NCI-H2107 (cell line): ENCODE results near the gene RPS6KA5.
"Not testable (repeated sequence)": the region's sequence is repeated elsewhere in the genome, so short reads cannot be mapped to it uniquely, and the experiment has no call there.

Experiments used
- DNase-seq: peaks from one replicate; lab custom pipeline; 2025; lab: John Stamatoyannopoulos, UW

The RPS6KA5 gene

DNA sequence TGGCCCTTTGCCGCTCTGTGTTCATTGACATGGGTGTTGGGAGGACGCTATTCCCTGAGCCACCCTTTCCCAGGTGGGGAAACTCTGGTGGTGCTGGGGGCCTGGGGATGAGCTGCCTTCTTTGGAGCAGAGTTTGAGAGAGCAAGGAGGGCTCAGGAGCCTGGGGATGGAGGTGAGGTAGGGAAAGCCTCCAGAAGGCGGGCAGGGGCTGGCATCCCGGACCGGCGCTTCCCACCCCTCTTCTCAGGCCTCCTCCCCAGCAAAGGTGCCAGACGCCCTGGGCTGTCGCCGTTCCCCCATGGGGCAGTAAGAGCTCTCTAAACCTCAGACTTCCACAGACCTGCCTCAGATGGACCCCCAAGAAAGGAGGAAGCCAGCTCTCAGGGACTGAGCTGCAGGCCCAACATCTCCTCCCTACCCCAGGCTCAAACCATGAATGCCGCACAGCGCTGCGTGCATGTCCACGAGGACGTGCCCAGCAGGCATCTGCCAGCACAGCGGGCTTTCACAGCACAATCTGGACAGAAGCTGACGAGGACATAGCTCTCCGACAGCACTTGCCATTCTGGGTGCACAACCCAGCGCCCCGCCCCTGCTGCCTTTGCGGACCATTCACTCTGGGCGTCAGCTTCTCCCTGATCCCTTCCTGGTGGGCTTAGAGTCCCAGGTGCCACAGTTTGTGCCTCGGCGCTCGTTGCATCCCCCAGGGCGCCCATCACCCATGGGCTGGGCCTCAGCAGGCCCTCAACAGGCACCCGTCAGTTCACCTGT lies 229.3 kb downstream of the RPS6KA5 start:
- DNase-seq: no peak

DNA sequence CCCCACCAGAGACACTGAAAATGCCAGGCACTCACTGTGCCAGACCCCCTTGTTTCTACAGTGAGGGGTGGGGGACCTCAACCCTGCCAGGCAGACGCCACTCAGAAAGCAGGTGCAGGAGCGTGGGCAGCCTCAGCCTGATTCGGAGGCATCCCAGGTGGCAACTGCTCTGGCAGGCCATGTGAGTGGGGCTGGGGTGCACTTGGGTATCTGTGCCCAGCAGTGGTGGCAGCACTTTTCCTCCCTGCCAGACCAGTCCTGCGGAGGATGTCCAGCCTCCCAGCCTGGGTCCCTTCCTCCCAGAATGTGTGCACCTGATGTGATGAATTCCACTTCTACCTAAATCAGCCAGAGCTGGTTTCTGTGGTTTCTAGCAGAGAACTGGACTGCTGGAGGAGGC lies 230.8 kb downstream of the RPS6KA5 start:
- DNase-seq: no peak

DNA sequence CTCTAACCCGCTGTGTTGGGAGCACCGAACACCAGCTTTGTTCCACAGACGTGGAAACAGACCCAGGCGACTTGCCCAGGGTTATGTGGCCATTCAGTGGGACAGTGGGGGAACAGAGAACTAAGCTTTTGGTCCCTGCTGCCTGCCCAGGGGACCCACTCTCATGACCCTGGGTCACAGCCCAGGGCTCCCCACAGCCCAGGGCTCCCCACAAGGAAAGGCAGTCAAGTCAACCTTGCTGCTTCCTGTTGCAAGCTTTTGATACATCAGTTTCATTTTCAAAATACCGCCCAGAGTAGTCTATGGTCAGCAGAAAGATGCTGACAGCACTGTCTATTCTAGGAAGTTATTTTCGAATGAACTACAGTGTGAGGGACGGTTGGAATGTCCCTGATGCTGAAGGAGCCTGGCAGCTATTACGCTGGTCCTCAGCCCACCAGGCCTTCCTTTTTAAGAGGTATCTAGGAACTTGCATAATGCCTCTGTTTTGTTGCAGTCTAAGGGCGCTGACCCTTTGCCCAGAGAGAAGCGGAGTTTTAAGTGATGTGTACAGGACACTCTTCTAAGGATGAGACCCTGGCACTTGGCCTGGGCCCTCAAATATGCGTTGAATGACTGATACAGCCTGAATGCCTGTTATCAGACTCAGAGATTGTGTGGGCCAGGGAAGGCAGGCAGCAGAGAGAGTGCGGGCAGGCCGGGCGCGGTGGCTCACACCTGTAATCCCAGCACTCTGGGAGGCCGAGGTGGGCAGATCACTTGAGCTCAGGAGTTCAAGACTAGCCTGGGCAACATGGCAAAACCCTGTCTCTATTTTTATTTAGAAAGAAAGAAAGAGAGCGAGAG lies 231.6 kb downstream of the RPS6KA5 start:
- no peak for DNase-seq

DNA sequence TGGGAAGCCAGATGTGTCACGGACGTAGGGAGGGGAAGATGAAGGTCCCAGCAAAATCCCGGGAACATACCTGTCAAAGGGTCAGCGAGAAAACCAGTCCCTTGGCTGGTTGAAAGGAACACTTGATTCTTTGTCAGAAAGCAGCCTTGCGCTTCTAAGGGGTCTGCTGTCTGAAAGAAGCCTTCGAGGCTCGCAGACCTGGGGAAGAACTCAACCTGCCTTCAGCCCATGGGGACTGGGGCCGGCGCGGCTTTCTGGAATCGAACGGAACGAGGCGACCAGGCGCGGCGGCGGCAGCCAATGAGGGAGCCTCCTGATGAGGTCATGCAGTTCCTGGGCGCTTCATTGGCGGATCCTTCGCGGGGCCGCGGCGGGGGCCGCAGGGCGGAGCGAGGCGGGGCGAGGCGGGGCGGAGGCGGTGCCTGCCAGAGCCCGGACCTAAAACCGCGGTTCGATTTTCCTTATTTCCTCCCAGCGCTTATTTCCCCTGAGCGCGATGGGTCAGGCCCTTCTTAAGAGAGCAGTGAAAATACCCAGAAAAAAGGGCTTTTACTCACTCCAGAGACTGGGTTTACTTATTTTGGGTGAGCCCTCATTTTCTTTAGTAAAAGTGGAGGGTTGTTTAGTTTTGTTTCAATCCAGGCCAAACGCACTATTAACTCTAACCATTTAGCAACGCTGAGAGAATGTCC lies 232.4 kb downstream of the RPS6KA5 start:
- DNase-seq: no peak

DNA sequence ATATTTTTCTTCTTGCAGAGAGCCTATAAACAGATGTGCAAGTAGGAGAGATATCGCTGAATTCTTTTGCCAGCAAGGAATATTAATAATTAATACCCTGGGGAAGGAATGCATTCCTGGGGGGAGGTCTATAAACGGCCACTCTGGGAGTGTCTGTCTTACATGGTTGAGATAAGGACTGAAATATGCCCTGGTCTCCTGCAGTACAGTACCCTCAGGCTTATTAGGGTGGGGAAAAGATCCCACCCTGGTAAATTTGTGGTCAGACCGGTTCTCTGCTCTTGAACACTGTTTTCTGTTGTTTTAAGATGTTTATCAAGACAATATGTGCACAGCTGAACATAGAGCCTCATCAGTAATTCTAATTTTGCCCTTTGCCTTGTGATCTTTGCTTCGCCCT lies 236.9 kb downstream of the RPS6KA5 start:
- not testable (repeated sequence) for DNase-seq

DNA sequence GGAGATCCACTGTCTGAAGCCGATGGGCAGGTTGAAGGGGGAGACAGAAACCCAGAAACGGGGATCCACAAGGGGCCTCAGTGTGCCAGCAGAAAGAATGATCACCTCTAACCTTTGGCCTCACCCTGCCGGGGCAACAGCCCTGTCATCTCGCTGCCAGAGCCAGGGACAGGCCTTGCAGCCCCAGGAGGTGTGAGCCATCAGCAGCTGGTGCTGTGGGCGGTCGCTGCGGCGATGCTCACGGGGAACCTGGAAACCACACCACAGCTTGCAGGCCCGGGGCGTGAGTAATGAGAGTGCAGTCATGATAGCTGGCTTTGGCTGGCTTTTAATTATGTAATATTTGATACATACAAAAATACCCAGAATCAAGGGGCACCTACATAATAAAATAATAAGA lies 239.5 kb downstream of the RPS6KA5 start:
- DNase-seq: peak; percentile 41

DNA sequence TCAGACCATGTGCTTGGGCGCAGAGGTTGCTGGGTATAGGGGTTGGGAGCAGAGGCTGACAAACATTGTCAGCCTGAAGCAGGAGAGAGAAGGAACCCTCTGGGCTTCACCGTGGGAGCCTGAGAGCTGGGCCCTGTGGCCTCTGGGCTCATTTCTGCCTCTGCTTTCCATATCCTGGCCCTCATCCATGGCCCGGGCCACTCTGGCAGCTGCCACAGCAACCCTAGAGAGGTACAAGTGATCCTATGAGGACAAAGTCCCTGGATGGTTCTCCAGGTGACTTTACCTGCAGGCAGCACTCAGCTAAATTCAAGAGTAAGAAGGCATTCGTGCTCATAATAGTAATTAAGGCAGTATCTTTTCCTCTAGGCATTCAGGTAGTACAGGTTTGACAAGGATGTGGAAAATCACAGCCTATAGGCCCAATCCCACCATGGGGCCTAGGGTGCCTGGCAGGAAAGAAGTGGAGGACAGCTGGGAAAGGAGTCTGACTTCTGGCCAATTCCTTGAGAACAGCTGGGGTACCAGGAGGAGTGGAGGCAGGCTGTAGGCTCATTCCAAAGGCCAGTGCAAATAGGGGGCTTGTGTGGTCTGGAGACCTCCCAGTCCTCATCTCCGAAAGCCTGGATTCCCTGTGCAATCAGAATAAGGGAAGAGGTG lies 240.6 kb downstream of the RPS6KA5 start:
- no peak for DNase-seq

DNA sequence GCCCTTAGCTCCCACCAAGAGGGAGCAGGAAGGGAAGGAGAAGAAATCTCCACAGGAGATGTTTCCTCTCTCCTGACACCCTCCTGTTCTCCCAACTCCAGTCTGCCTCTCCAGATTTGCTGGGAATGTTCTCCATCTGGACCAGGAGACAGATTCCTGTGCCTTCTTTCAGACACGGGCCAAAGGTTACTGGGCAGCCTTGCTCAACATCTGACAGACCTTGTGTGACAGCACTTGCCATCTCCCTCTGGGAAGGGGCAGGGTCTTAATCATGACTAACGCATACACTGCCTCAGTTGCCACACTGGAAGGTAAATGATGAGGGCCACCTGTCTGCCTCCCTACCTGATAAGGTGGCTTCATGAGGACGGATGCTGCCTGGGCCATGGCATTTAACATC lies 241.7 kb downstream of the RPS6KA5 start:
- no peak for DNase-seq

DNA sequence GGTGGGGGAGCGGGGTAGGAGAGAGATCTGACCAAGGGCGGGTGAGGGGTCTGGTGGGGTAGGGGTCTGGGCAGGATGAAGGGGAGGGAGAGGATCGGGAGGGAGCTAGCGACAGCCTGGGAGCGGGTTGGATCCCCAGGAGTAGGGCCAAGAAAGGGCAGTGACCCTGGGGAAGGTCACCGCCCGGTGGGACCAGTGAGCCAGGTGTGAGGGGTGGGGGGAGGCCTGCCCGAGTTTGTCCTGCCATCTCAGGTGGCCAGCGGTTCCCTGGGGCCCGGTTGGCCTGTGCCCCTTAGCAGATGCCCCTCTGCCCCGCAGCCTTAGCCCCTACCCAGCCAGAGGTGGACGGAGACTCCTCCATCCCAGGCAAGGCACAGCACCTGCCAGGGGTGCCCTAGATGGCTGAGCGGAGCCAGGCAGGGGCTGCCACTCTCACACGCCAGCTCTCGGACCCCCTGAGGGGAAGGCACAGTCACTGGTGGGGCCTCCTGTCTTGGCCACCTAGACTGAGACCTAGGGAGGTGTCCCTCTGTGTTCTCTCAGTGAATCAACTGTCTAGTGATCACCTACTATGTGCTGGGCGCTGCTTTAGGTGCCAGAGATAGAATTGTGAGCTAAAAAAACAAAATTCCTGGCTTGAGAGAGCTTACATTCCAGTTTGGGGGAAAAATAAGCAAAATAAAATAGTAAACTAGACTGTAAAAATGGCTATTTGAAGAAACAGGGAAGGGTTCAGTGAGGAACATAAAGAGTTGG lies 243.6 kb downstream of the RPS6KA5 start:
- DNase-seq: no peak

DNA sequence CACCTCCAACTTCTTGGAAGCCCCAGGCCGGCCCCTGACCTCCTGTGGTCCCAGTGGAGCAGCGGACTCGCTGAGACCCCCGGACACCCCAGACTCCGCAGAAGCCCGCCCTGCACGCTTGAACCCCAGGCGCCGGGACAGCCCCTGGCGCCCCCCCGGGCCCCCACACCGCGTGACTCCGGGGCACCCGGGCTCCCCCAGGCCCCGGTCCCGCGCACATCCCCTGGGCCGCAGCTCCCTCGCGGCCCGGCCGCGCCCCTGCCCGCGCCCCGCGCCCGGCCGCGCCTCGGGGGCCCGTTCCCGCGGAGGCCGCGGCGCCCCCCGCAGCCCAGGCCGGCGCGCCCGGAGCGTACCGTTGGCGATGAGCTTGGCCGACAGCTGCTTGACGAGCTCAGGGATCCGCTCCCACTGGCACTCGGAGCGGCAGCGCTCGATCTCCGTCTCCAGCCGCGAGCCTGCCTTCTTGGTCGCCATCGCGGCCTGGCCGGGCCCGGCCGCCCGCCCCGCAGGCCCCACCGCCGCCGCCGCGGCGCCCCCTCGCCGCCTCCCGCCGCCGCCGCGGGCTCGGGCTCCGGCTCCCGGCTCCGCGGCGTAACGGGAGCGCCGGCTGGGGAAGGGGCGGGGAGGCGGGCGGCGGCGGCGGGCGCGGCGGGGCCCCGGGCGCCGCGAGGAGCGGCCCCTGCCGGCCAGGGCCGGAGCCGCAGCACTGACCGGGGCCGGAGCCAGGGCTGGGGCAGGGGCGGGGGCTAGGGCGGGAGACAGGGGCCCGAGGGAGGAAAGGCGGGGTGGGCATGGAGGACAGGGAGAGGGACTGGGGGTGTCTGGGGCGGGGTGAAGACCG lies 244.4 kb downstream of the RPS6KA5 start, which contains the start of gene TTC7B:
Gene TTC7B (minus strand): TSS at position 609 of the 841 bp plus-strand sequence. CDS start 135 bp downstream, at position 474.
- DNase-seq: no peak

DNA sequence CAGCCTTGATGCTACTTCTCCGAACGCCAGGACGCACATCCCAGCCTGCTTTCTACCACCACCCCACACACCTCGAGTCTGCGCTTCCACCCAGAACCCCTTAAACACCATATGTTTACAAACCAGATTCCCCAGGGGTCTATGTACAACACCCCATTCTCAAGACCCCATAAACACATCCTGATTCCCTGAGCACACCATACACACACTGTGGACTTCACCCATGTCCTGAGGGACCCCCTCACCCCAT lies 244.9 kb downstream of the RPS6KA5 start:
- no peak for DNase-seq

DNA sequence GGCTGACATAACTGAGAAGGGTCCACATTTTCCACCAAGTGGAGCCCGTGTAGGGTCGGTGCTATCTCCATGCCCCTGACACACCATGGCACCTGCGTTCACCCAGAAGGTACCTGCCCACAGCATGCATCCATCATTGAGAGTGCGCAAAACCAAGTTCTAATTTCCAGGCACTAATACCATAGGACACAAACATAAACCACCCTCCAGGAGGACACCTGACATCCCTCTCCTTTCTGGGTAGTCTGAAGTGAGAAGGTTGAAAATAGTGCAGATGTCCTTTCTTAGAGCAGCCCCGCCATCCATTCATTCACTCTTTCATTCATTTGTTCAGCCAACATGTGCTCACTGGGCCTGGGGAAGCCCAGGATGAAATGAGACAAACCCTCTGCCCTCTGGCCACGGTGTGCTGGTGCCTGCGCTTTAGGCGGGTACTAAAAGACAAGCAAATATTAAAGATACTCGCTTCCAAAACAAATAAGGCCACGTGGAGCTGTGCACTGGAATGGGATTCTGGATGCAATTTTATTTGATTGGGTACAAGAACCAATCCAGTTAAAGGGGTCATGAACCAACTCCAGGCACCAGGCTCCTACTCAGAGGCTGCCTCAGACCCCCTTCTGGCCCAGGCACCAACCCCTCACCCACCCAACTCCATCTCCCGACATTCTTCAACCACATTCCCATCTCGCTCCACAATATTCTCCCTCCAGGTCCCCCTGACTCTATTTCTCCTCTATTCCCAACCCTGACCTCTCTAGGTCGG lies 245.5 kb downstream of the RPS6KA5 start:
- DNase-seq: no peak

DNA sequence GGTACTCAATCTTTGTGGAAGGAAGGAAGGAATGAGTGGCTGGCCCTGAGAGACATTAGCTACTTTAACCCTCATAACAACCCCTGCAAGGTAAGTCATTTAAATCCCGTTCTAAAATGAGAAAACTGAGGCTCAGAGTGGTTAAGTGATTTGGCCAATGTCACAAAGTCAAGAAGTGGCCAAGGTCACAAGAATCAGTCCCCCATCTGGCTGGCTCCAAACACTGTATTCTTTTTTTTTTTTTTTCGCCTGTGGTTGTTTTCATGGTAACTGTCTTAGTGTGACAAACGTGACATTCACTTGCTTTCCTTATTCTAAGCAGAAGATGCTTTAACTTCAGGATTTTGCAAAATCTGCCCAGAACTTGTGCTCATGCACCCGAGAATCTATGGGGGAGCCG lies 247.0 kb downstream of the RPS6KA5 start:
- DNase-seq: no peak

DNA sequence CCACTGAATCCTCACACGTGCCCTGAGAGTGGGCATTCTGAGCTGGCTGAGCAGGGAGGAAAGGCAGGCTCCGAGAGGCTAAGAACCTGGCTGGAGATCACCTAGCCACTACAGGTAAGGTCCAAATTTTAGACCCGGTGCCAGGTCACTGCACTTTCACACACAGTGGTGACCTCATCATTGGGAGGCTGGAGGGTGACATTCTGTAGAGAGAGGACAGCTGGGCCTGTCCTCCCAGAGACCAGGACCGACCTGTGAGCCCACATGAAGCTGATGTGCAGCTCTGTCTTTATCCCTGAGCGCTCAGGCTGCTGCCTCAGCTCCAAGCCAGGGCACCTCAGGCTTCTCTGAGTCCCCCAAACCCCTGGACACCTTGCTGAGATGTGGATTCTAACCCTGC lies 248.3 kb downstream of the RPS6KA5 start:
- DNase-seq: no peak

DNA sequence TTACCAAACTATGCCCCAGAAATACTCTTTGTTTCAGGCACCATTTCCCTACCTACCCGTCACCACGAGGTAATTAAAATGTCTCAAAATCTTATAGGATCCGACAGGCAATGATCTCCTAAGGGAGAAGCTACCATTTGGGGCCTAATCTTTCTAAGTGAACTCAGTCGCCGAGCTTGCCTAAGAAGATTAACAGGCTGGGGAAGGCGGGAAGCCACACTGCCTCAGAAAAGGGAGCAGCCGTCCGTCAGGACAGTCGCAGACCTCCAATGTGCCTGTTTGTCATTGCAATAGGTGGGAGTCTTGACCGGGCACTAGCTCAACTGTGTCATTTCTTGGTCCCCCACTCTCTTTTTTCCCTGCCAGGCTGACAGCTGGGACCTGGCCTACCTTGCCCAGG lies 248.8 kb downstream of the RPS6KA5 start:
- DNase-seq: no peak

DNA sequence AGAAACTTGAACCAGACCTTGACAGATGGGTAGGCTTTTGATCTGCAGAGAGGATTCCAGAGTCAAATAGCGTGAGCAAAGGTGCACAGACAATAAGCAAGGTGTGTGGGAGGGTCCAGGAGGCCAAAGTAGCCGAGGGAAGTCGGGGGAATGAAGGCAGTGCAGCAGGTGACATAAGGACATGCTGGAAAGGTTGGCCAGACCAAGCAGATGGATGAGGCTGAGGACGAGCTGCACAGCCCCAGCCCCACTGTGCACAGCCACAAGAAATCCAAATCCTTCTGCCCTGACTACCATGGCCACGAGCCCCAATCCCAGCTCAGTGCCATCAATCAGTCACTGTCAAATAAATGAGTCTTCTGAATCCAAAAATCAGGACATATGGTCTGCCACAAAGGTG lies 249.6 kb downstream of the RPS6KA5 start:
- DNase-seq: no peak

DNA sequence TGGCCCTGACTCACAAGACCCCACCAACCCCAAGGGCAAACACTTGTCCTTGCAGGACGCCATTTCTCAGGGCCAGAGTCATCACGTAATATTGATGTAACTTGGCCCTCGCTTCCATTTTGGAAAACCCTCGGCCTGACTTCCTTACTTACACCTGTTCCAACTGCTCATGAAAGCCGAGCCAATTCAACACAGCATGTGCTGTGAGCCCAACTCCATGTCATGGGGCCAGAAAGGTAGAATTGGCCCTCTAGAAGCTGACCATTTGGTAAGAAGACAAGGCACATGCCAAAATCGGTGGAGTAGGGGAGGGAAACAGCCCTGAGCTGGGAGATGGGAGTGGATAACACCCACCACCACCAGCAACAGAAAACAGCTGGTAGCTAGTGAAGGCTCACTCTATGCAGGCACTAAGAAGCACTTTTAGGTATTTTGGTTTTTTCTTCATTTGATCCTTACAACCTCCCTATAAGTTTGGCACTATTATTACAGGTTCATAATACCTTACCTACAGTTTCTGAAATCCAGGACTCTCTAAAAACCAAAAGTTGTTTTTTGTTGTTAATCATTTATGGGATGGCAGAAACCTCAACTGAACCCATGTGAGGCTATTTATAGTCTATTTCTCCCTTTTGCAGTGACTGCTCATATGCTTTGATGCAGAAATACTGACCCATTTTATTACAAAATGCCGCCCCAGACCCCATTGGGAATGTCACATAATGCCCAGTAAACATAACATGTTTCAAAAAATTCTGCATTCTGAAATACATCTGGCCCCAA lies 250.7 kb downstream of the RPS6KA5 start:
- no peak for DNase-seq

DNA sequence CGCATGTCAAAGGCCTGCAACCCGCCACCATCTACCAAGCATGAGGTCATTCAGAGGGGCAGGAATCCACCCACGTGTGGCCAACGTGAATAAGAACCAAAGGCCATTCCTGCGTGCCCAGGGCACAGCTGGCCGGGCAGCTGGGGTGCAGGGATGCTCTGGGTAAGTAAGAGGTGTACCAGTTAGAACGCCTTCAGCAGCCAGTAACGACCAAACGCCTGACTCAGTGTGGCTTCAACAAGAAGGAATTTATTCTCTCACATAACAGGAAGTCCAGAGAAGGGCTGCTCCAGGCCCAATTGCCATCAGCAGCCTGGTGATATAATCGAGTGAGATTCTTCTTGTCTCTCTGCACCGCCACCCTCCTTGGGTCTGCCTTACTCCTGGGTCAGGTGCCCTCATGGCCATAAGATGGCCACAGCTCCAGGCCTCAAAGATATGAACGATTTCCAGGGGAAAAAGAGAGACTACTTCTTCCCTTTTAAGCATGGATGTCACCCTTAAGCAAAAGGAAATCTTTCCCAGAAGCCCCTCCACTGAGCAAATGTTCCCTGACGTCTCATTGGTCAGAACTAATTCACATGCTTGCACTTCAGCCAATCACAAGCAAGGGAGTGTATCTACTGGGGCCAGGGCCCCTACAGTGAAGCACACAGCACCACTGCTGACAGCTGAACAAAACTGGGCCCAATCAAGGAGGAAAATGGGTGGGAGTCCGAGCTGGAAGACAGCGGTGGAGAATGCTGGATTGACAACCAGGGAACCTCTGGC lies 251.5 kb downstream of the RPS6KA5 start:
- DNase-seq: no peak
